ENCODE measurements around the gene KCTD16.

The KCTD16 gene

GRCh38 chr5:144273232-144274027 is 102.8 kb downstream of the KCTD16 start:
- H3K4me3 ChIP-seq: no peak overlapping the region
- H3K27ac ChIP-seq: no peak overlapping the region

GRCh38 chr5:144275329-144275728 is 104.7 kb downstream of the KCTD16 start:
- H3K27ac ChIP-seq: no peak overlapping the region

GRCh38 chr5:144276034-144276822 is 105.6 kb downstream of the KCTD16 start:
- Histone ChIP-seq H3K27ac (no peak overlapping the region), H3K4me3 (no peak overlapping the region)

More at GRCh38 chr5:144275329-144275728, 104.7 kb downstream of the KCTD16 start:
- no peak overlapping the region for H3K4me3 ChIP-seq

- Histone ChIP-seq H3K27ac (no peak overlapping the region), H3K4me3 (no peak overlapping the region)
Measured at GRCh38 chr5:144281784-144282183, 111.1 kb downstream of the KCTD16 start.

GRCh38 chr5:144284036-144284435 is 113.4 kb downstream of the KCTD16 start:
- Histone ChIP-seq H3K4me3 (no peak overlapping the region), H3K27ac (no peak overlapping the region)

- Histone ChIP-seq H3K4me3 (no peak overlapping the region), H3K27ac (no peak overlapping the region)
Measured at GRCh38 chr5:144284931-144285502, 114.3 kb downstream of the KCTD16 start.

- no peak overlapping the region for H3K27ac ChIP-seq
Measured at GRCh38 chr5:144289277-144289676, 118.6 kb downstream of the KCTD16 start.

GRCh38 chr5:144292029-144292428 is 121.4 kb downstream of the KCTD16 start:
- Histone ChIP-seq H3K4me3 (no peak overlapping the region), H3K27ac (no peak overlapping the region)

More at GRCh38 chr5:144289277-144289676, 118.6 kb downstream of the KCTD16 start:
- no peak overlapping the region for H3K4me3 ChIP-seq

- no peak overlapping the region for H3K4me3 ChIP-seq
Measured at GRCh38 chr5:144295284-144295683, 124.6 kb downstream of the KCTD16 start.

GRCh38 chr5:144297081-144297480 is 126.4 kb downstream of the KCTD16 start:
- H3K27ac ChIP-seq: no peak overlapping the region
- H3K4me3 ChIP-seq: no peak overlapping the region

More at GRCh38 chr5:144295284-144295683, 124.6 kb downstream of the KCTD16 start:
- no peak overlapping the region for H3K27ac ChIP-seq

- no peak overlapping the region for H3K27ac ChIP-seq
- no peak overlapping the region for H3K4me3 ChIP-seq
Measured at GRCh38 chr5:144298658-144299057, 128.0 kb downstream of the KCTD16 start.

- H3K4me3 ChIP-seq: no peak overlapping the region
- H3K27ac ChIP-seq: no peak overlapping the region
Measured at GRCh38 chr5:144304688-144305087, 134.0 kb downstream of the KCTD16 start.

- H3K4me3 ChIP-seq: no peak overlapping the region
- H3K27ac ChIP-seq: no peak overlapping the region
Measured at GRCh38 chr5:144307736-144308135, 137.1 kb downstream of the KCTD16 start.

GRCh38 chr5:144308174-144308573 is 137.5 kb downstream of the KCTD16 start:
- no peak overlapping the region for H3K27ac ChIP-seq

GRCh38 chr5:144308906-144309670 is 138.4 kb downstream of the KCTD16 start:
- H3K4me3 ChIP-seq: no peak overlapping the region
- H3K27ac ChIP-seq: no peak overlapping the region

More at GRCh38 chr5:144308174-144308573, 137.5 kb downstream of the KCTD16 start:
- H3K4me3 ChIP-seq: no peak overlapping the region

- H3K4me3 ChIP-seq: no peak overlapping the region
- no peak overlapping the region for H3K27ac ChIP-seq
Measured at GRCh38 chr5:144310621-144311020, 139.9 kb downstream of the KCTD16 start.

- H3K4me3 ChIP-seq: no peak overlapping the region
- no peak overlapping the region for H3K27ac ChIP-seq
Measured at GRCh38 chr5:144313147-144313726, 142.6 kb downstream of the KCTD16 start.

- Histone ChIP-seq H3K4me3 (no peak overlapping the region), H3K27ac (no peak overlapping the region)
Measured at GRCh38 chr5:144315026-144315425, 144.4 kb downstream of the KCTD16 start.

GRCh38 chr5:144315994-144316634 is 145.4 kb downstream of the KCTD16 start:
- H3K27ac ChIP-seq: no peak overlapping the region
- no peak overlapping the region for H3K4me3 ChIP-seq

Data from skin epidermis (tissue), 12 donors.